PC-9 (cell line): ENCODE measurements around the gene ARHGAP26. TPM values are rescaled to one million over a fixed set of nuclear protein-coding genes. Genes with fewer than 3 reads are reported as not detected.

ENCODE experiments used
- BruUV-seq: library from RNA; stranded (reverse); fragments of 400-500 nt; replicated peaks from 2 replicates; lab custom pipeline; 2021; lab: Mats Ljungman, UMichigan
- CTCF ChIA-PET: fragments of 300-600 bp; sonication (Branson Sonifier 250); formaldehyde crosslinking; loops from one replicate; lab custom pipeline; 2022; ENCODE audit warnings: antibody characterized with exemption; lab: Charles Lee
- POLR2A ChIA-PET: fragments of 300-600 bp; sonication (Branson Sonifier 250); formaldehyde crosslinking; loops from one replicate; lab custom pipeline; 2022; ENCODE audit warnings: antibody characterized with exemption; ENCODE audit not compliant: unreplicated experiment; lab: Charles Lee
- DNase-seq, 2 experiments: peaks; one replicate each; pipeline versions ENCODE4 v3.0.0 to v3.0.0-alpha.2; 2015 to 2022; ENCODE audit warnings: mixed read lengths in 1 of 2
- H2AFZ ChIP-seq: fragments of 200-600 bp; sonication (generic); 2 replicates; pipeline ENCODE4 v1.8.1; 2017; ENCODE audit warnings: antibody characterized with exemption
- H3F3A ChIP-seq: fragments of 200-600 bp; sonication (generic); 2 replicates; pipeline ENCODE4 v1.8.1; 2017; ENCODE audit warnings: antibody characterized with exemption, mild to moderate bottlenecking, low read depth; ENCODE audit not compliant: insufficient read depth
- H3K27ac ChIP-seq: fragments of 200-600 bp; sonication (generic); 2 replicates; pipeline ENCODE4 v1.6.1; 2016; ENCODE audit warnings: mixed run types
- H3K27me3 ChIP-seq: fragments of 200-600 bp; sonication (generic); 2 replicates; pipeline ENCODE4 v1.6.1; 2016; ENCODE audit warnings: low read depth, mixed run types; ENCODE audit not compliant: insufficient read depth
- H3K36me3 ChIP-seq: fragments of 200-600 bp; sonication (generic); 2 replicates; pipeline ENCODE4 v1.6.1; 2016; ENCODE audit warnings: low read depth, mixed run types
- H3K4me1 ChIP-seq: fragments of 200-600 bp; sonication (generic); replicated peaks from 2 replicates; pipeline ENCODE4 v1.6.1; 2016; ENCODE audit warnings: mixed run types; ENCODE audit not compliant: insufficient read depth
- H3K4me2 ChIP-seq: fragments of 200-600 bp; sonication (generic); 2 replicates; pipeline ENCODE4 v1.6.1; 2017; ENCODE audit warnings: mixed run types
- H3K4me3 ChIP-seq: fragments of 200-600 bp; sonication (generic); 2 replicates; pipeline ENCODE4 v1.6.1; 2016; ENCODE audit warnings: mixed run types
- H3K79me2 ChIP-seq: fragments of 200-600 bp; sonication (generic); 2 replicates; pipeline ENCODE4 v1.6.1; 2017; ENCODE audit warnings: low read depth, mixed run types
- H3K9me2 ChIP-seq: fragments of 200-600 bp; sonication (generic); 2 replicates; pipeline ENCODE4 v1.8.1; 2017; ENCODE audit warnings: mild to moderate bottlenecking; ENCODE audit not compliant: insufficient read depth
- H3K9me3 ChIP-seq: fragments of 200-600 bp; sonication (generic); 2 replicates; pipeline ENCODE4 v1.8.1; 2016; ENCODE audit warnings: low read depth; ENCODE audit not compliant: insufficient read depth
- H4K20me1 ChIP-seq: fragments of 200-600 bp; sonication (generic); 2 replicates; pipeline ENCODE4 v1.8.1; 2017; ENCODE audit not compliant: insufficient read depth
- EZH2 ChIP-seq: fragments of 200-600 bp; sonication (generic); IDR thresholded peaks from 2 replicates; pipeline ENCODE4 v1.8.0; 2017; ENCODE audit warnings: antibody characterized with exemption, low read depth
- intact Hi-C: fragments of 100-400 bp; cut with micrococcal nuclease; formaldehyde crosslinking; loops from one replicate; pipeline ENCODE4 v1.10.0; 2022; ENCODE audit not compliant: unreplicated experiment
- total RNA-seq: library from RNA; stranded (reverse); gene quantifications from 2 replicates; pipeline ENCODE4 v1.2.3, GENCODE V29; 2021
- TF ChIP-seq, protein P1 (sequence below): fragments of 200-600 bp; sonication (generic); conservative IDR thresholded peaks from 2 replicates; pipeline ENCODE4 v1.6.1; 2017; ENCODE audit warnings: mixed run types, antibody characterized with exemption, mild to moderate bottlenecking, moderate library complexity

The ARHGAP26 gene
- total RNA-seq, 1 experiment from 2014 or later: 29.7 TPM

DNA sequence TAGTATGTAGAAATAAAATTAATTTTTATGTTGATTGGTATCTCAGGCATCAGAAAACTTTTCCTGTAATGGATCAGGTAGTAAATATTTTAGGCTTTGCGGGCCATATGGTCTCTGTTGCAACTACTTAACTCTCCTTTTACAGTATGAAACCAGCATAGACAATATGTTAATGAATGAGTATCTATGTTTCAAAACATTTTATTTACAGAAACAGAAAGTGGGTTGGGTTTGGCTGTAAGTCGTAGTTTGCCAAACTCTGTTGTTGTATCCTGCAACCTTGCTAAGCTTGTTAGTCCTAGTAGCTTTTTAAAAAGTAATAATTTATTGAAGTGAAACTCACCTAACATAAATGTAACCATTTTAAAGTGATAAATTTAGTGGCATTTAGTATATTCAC, 501.3 kb downstream of the ARHGAP26 start:
- no peak overlapping the region for H3K27ac ChIP-seq
- no peak overlapping the region for H3K4me3 ChIP-seq
- no peaks in the 10 kb centered on the region for H3K9me3 ChIP-seq
- no peaks in the 10 kb centered on the region for H3F3A ChIP-seq
- no peaks in the 10 kb centered on the region for H4K20me1 ChIP-seq
- H3K4me2 ChIP-seq: no peak overlapping the region
- no peaks in the 10 kb centered on the region for H3K4me1 ChIP-seq
- no peak for DNase-seq
- no peaks in the 10 kb centered on the region for H3K36me3 ChIP-seq
- ChIA-PET POLR2A (interaction anchor here (0.7 kb wide), 1 partner anchor 19 kb away, joined by 3 read pairs; no protein-coding TSS in a partner anchor), CTCF (no interaction called here)
- no peak overlapping the region for H2AFZ ChIP-seq
- no peaks in the 10 kb centered on the region for H3K9me2 ChIP-seq
- no peaks in the 10 kb centered on the region for H3K79me2 ChIP-seq
- H3K27me3 ChIP-seq: no peaks in the 10 kb centered on the region
- intact Hi-C loops: no loop called here
- TF ChIP-seq, protein P1, sequence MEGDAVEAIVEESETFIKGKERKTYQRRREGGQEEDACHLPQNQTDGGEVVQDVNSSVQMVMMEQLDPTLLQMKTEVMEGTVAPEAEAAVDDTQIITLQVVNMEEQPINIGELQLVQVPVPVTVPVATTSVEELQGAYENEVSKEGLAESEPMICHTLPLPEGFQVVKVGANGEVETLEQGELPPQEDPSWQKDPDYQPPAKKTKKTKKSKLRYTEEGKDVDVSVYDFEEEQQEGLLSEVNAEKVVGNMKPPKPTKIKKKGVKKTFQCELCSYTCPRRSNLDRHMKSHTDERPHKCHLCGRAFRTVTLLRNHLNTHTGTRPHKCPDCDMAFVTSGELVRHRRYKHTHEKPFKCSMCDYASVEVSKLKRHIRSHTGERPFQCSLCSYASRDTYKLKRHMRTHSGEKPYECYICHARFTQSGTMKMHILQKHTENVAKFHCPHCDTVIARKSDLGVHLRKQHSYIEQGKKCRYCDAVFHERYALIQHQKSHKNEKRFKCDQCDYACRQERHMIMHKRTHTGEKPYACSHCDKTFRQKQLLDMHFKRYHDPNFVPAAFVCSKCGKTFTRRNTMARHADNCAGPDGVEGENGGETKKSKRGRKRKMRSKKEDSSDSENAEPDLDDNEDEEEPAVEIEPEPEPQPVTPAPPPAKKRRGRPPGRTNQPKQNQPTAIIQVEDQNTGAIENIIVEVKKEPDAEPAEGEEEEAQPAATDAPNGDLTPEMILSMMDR: no peak
- no peak for TF ChIP-seq EZH2
- BruUV-seq: no TSS peak

DNA sequence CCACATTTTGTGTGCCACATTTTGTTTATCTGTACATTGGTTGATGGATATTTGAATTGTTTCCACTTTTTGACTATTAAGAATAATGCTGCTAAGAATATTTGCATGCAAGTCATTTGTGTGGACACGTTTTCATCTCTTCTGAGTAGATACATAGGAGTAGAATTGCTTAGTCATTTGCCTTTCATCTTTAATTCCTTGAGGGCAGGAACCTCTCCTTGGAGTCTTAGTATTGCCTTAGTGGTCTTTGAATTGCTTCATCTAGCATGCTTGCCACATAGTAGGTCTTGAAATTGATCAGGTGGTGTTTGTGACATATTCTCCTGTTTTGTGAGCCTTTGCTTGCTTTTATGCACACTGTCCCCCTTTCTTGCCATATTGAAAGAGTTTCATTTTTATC, 504.8 kb downstream of the ARHGAP26 start:
- CTCF ChIA-PET: no interaction called here

DNA sequence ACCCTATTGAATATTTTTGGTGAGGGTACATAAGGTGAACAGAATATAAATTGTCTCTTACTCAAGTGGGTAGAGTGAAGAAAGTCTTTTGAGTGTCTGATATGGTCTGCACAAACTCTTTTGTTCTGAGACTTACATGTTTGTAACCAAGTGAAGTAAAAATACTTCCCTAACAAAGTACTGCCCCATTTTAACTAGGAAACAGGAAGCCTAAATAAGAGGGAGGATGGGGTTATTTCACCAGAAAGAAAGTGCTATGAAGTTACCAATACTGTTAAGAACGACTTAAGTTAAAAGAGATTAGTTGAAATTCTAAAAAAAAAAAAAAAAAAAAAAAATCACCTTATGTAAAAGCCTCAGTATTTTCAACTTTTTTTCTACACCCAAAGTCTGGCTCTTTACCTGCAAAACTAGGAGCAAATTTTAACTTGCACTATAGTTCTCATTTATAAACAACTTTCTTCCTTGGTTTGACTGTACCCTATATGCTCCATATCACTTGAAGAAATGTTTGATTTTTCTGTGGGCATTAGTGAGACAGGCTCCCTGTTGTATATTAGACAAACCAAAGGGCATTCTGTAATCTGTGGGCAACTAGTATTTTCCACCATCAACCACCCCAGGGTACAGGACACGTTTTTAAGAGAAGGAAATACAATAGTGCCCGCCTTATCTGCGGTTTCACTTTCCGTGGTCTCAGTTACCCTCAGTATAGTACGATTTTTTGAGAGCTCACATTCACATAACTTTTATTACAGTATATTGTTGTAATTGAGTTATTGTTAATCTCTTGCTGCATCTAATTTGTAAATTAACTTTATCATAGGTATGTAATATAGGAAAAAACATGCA, 505.6 kb downstream of the ARHGAP26 start:
- no peak overlapping the region for H3K4me2 ChIP-seq
- no peaks in the 10 kb centered on the region for H3K27me3 ChIP-seq
- H3K9me2 ChIP-seq: no peaks in the 10 kb centered on the region
- H3K27ac ChIP-seq: no peak overlapping the region
- H2AFZ ChIP-seq: no peak overlapping the region
- intact Hi-C loops: no loop called here
- no peaks in the 10 kb centered on the region; the same call in 1 of the 2 replicates for H3K4me1 ChIP-seq
- H3K9me3 ChIP-seq: no peaks in the 10 kb centered on the region
- ChIA-PET POLR2A (no interaction called here), CTCF (no interaction called here)
- peaks cover 10% of the 10 kb centered on the region for H3F3A ChIP-seq
- H4K20me1 ChIP-seq: no peaks in the 10 kb centered on the region
- H3K79me2 ChIP-seq: no peaks in the 10 kb centered on the region
- H3K4me3 ChIP-seq: no peak overlapping the region
- TF ChIP-seq EZH2: no peak
- TF ChIP-seq, protein P1: no peak
- DNase-seq: no peak
- no peaks in the 10 kb centered on the region for H3K36me3 ChIP-seq
- BruUV-seq: no TSS peak

More for the DNA sequence above, 504.8 kb downstream of the ARHGAP26 start:
- H3K4me3 ChIP-seq: no peak overlapping the region
- intact Hi-C loops: no loop called here
- H3K9me2 ChIP-seq: no peaks in the 10 kb centered on the region
- H3F3A ChIP-seq: peaks cover 9% of the 10 kb centered on the region
- H3K27ac ChIP-seq: no peak overlapping the region
- H3K4me2 ChIP-seq: no peak overlapping the region
- no peaks in the 10 kb centered on the region for H3K79me2 ChIP-seq
- no peaks in the 10 kb centered on the region for H3K27me3 ChIP-seq
- H3K4me1 ChIP-seq: no peaks in the 10 kb centered on the region; the same call in 1 of the 2 replicates
- H2AFZ ChIP-seq: no peak overlapping the region
- no peaks in the 10 kb centered on the region for H3K9me3 ChIP-seq
- no TSS peak for BruUV-seq
- POLR2A ChIA-PET: no interaction called here
- TF ChIP-seq, protein P1: no peak
- TF ChIP-seq EZH2: no peak
- H3K36me3 ChIP-seq: no peaks in the 10 kb centered on the region
- no peak for DNase-seq
- no peaks in the 10 kb centered on the region for H4K20me1 ChIP-seq
